H1 (cell line): ENCODE data around the gene OGG1.

Experiments used
- CHD1 ChIP-seq: IDR thresholded peaks from 2 replicates; pipeline ENCODE4 v1.6.1; 2012; ENCODE audit warnings: low read depth, low read length, improper control_type of control experiment
- E2F6 ChIP-seq: IDR thresholded peaks from 2 replicates; pipeline ENCODE4 v1.6.1; 2012; ENCODE audit warnings: inconsistent platforms
- EGR1 ChIP-seq: IDR thresholded peaks from 2 replicates; pipeline ENCODE4 v1.6.1; 2011; ENCODE audit warnings: low read depth, low read length, borderline replicate concordance
- EZH2 ChIP-seq: fragments of 200-600 bp; sonication (generic); IDR thresholded peaks from 2 replicates; pipeline ENCODE4 v1.7.1; 2012; ENCODE audit warnings: low read depth, mild to moderate bottlenecking, moderate library complexity, low read length, inconsistent platforms; ENCODE audit not compliant: severe bottlenecking
- NRF1 ChIP-seq: IDR thresholded peaks from 2 replicates; pipeline ENCODE4 v1.6.1; 2011; ENCODE audit warnings: mild to moderate bottlenecking, low read depth, low read length, improper control_type of control experiment
- PHF8 ChIP-seq: fragments of 200-600 bp; sonication (generic); conservative IDR thresholded peaks from 2 replicates; pipeline ENCODE4 v1.7.1; 2012; ENCODE audit warnings: low read depth, mild to moderate bottlenecking, inconsistent platforms, low read length, moderate library complexity
- POLR2AphosphoS5 ChIP-seq: IDR thresholded peaks from 2 replicates; pipeline ENCODE4 v1.6.1; 2011; ENCODE audit warnings: low read depth, low read length
- SUZ12 ChIP-seq: fragments of 200-600 bp; sonication (generic); IDR thresholded peaks from 2 replicates; pipeline ENCODE4 v1.6.1; 2012; ENCODE audit warnings: mild to moderate bottlenecking, inconsistent platforms, low read length, moderate library complexity, mixed read lengths
- TAF1 ChIP-seq: IDR thresholded peaks from 2 replicates; pipeline ENCODE4 v1.6.1; 2011; ENCODE audit warnings: mild to moderate bottlenecking, low read depth, low read length
- ZNF274 ChIP-seq: IDR thresholded peaks from 2 replicates; pipeline ENCODE4 v1.7.0; 2012; ENCODE audit warnings: low read length, borderline replicate concordance; ENCODE audit errors: extremely low read depth
- TF ChIP-seq, protein P1 (sequence below), 3 experiments: IDR thresholded peaks; 1 replicate in 2 of 3; 2 replicates in 1 of 3; pipeline versions ENCODE4 v1.5.1 to v1.6.1; 2011; ENCODE audit warnings: low read length in 3 of 3, mild to moderate bottlenecking in 3 of 3, inconsistent platforms in 2 of 3, low read depth in 1 of 3, moderate library complexity in 1 of 3; ENCODE audit not compliant: insufficient read depth in 1 of 3; ENCODE audit errors: control extremely low read depth in 1 of 3

DNA sequence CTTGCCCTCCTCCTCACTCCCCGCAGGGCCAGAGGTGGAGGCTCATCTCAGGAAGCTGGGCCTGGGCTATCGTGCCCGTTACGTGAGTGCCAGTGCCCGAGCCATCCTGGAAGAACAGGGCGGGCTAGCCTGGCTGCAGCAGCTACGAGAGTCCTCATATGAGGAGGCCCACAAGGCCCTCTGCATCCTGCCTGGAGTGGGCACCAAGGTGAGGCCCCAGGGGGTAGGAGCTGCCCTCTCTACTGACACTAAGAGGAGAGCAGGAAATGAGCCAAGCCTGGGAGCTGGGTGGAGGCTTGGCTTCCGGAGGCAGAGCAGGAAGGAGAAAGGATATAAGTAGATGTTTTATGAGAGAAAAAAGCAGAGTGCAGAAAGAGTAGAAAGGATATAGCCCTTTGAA lies 4.9 kb downstream of the OGG1 start:
- TF ChIP-seq NRF1, result no peak
- no peak for TF ChIP-seq PHF8
- TF ChIP-seq EGR1, result no peak
- no peak for TF ChIP-seq SUZ12
- TF ChIP-seq TAF1, result no peak
- TF ChIP-seq, protein P1, sequence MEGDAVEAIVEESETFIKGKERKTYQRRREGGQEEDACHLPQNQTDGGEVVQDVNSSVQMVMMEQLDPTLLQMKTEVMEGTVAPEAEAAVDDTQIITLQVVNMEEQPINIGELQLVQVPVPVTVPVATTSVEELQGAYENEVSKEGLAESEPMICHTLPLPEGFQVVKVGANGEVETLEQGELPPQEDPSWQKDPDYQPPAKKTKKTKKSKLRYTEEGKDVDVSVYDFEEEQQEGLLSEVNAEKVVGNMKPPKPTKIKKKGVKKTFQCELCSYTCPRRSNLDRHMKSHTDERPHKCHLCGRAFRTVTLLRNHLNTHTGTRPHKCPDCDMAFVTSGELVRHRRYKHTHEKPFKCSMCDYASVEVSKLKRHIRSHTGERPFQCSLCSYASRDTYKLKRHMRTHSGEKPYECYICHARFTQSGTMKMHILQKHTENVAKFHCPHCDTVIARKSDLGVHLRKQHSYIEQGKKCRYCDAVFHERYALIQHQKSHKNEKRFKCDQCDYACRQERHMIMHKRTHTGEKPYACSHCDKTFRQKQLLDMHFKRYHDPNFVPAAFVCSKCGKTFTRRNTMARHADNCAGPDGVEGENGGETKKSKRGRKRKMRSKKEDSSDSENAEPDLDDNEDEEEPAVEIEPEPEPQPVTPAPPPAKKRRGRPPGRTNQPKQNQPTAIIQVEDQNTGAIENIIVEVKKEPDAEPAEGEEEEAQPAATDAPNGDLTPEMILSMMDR (IDR thresholded peaks at IDR 0.05; ENCODE audit: control extremely low read depth in 1 of 3, insufficient read depth in 1 of 3, low read depth in 1 of 3, low read length in 3 of 3), result no peak
- TF ChIP-seq EZH2, result no peak
- TF ChIP-seq POLR2AphosphoS5, result no peak
- no peak for TF ChIP-seq CHD1
- no peak for TF ChIP-seq ZNF274
- no peak for TF ChIP-seq E2F6
